ENCODE data around the gene TCP11.

TCP11 gene

GRCh38 chr6:35090734-35091133 lies 50.4 kb downstream of the TCP11 start:
- no peak for DNase-seq

GRCh38 chr6:35089935-35090505 lies 51.1 kb downstream of the TCP11 start:
- DNase-seq = peak; percentile 92

DNA sequence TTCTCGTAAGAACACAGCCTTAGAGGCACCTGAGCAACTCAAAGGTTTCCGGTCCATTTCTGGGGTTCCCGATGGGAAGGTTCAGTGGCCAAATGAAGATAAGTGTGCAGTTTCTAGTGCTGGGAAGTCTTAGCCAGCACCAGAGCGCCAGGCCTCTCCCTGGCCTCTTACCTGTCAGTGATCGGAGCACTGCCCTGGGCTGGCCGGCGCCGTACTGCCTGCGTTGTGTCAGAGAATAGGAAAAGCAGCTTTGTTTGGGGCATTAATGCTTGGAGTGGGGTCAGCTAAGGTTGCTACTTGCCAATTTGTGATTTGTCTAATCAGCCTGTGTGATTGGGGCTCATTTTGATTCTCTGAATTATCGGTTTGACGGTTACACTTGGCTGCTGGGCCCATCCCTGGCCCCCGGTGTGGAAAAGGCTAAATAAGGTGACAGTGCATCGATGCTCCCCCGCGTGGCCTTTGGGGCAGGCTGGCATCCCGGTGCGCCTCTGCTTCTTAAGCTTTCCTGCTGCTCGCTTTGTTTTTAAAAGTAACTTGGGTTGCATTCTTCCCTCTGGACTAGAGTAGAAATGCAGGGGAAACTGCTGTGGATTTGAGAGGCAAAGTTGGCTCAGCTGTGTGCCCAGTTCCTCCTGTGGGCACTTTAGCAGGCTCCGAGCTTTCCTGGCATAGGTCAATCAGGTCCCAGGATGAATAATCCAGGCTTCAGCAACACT lies 51.8 kb downstream of the TCP11 start:
- no peak for DNase-seq

GRCh38 chr6:35088281-35089215 lies 52.6 kb downstream of the TCP11 start:
- no peak for DNase-seq

GRCh38 chr6:35087361-35088280 lies 53.5 kb downstream of the TCP11 start:
- no peak for DNase-seq

DNA sequence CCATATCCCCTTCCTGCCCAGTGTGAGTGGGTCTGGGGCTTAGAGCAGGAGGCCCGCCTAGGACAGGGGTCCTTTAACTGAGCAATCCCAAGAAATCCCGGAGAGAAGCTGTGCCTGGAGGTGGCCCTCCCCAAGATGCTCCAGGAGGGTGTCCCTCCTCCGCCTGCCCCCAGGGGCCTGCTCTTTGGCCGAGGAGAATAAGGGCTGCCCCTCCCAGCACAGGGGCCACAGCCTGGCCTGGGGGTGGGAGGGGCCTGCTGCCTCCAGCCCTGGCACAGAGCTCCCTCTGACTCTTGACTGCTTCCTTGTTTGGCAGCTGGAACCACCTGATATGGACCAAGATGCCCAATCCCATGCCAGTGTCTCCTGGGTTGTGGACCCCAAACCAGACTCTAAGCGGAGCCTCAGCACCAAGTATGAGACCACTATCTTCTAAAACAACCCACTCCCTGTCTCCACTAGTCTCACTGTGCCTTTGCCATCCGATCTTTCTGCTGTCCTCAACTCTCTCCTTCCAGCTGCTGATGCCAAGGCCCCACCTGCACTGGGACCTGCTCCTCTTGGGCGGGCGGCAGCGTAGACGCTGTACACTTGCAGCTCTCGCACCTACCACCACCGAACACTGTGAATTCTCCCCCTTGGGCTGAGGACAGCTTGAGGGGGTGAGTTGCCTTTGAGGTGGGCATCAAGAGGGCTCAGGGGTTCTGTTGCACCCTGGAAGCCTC lies 54.3 kb downstream of the TCP11 start:
- DNase-seq = no peak

DNA sequence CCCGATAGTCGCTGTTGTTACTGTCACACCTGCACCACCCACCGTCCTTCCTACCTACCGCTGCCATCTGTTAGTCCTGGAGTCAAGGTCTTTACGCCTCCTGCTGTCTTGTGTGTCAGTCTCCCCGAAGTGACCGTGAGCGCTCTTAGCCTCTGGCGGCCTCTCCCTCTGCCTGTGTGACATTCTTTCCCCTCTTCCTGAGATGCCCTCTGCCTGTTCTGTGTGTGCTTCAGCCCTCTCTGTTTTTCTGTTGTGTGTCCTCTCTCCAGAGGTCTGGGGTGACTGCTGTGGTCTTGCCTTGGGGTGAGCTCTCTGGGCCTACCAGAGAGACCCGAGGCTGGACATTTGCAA lies 54.9 kb downstream of the TCP11 start:
- DNase-seq = no peak

GRCh38 chr6:35085359-35086281 lies 55.5 kb downstream of the TCP11 start:
- DNase-seq = no peak

- DNase-seq = no peak
Measured at GRCh38 chr6:35084511-35085203, 56.5 kb downstream of the TCP11 start.

GRCh38 chr6:35084041-35084491 lies 57.1 kb downstream of the TCP11 start:
- no peak for DNase-seq

GRCh38 chr6:35083507-35083906 lies 57.6 kb downstream of the TCP11 start:
- DNase-seq = no peak

- no peak for DNase-seq
Measured at GRCh38 chr6:35082733-35083403, 58.3 kb downstream of the TCP11 start.

DNA sequence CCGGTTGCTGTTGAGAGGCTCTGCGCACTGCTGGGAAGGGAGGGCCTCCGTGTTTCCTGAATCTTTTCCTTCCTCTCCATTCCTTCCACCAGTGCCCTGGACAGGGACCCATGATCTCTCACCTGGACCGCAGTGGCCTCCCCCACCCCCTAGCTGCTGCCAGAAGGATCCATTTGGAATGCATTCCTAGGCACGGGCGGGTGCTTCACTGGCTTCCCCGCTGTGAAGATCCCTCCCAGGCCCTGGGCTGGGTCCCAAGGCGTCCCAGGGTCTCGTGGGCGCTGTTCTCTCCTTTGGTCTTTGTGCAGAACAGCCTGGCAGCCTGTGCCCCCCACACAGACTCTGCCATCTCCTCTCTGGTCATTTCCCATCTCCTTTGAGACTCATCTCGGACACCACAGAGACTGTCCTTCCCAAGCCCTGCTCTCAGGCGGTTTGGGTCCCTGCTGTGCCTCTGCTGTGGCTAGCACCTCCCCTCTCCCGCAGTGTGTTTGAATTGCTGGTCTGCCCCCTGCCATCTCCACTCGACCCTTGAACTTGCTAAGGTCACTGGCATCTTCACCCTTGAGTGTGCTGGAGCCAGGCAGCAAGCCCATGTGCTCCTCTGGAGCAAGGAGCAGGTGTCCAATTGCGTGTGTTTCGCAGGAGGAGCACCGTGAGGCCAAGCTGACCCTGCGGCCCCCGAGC lies 59.0 kb downstream of the TCP11 start:
- no peak for DNase-seq

DNA sequence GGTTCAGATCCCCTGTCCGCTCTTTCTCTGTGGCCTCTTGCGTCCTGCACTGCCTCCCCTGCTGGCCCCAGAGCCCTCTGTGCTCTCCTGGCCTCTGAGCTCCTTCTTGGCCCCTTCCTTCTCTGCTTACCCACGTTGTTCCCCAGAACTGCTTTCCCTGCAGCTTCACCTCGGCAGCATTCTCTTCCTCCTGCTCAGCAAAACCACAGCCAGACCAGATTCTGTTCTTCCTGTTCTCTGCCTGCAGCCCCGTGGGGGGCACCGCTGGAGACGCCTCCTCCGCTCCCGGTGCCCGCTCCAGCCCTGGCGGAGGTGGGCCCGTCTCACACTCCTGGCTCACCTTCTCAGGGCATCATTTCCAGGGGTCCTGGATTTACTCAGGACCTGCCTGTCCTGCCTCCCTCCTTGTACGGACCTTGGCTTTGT lies 59.7 kb downstream of the TCP11 start:
- DNase-seq = no peak

DNA sequence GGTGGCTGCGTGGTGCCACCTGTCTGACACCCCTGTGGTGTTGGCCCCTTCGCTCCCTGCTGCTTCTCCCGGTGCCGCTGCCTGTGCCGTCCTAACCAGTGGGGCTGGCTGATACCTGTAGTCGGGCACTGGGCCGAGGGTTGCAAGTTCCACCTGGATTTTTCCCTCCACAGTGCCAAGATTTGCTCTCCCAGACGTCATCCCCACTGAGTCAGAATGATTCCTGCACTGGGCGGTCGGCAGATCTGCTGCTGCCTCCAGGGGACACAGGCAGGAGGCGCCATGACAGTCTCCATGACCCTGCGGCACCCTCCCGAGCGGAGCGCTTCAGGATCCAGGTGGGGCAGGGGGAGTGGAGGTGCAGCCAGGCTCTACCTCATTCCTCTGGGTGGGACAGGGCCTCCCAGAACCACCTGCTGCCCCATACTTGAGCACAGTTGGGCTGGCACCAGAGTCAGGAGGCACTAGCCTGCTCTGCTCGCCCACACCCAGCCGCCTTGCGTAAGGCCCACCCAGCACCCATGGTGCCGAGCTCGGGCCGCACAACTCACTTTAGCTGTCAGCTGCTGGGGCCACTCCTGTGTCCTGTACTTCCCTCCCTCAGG lies 60.2 kb downstream of the TCP11 start:
- no peak for DNase-seq

DNA sequence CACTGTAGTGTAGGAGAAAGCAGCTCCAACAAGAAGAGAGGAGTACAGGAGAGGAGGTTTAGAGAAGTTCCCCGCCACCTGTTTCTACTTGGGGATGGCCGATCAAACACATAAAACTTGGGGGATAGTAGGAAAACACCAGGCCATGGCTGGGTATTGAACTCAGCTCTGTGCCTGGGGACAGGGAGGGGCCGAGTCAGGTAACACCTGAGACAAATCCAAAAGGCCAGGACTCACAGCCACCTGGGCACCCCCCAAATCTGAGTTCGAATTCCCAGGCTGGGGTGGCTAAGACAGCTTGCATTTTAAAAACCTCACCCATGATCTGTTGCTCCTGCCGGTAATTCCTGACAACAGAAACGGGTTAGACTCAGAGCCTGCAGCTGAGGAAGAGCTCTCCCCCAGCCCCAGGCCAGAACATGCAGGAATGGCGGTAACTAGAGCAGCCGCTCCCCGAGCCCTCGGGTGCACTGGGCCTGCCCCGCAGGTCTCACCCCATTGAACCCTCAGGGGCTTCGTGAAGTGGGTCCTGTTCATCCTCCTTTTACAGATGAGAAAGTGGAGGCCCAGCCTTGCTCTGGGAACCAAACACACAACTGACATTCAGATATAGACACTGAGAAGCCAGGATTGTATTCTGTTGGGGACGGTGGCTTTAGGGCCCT lies 61.0 kb downstream of the TCP11 start:
- no peak for DNase-seq

DNA sequence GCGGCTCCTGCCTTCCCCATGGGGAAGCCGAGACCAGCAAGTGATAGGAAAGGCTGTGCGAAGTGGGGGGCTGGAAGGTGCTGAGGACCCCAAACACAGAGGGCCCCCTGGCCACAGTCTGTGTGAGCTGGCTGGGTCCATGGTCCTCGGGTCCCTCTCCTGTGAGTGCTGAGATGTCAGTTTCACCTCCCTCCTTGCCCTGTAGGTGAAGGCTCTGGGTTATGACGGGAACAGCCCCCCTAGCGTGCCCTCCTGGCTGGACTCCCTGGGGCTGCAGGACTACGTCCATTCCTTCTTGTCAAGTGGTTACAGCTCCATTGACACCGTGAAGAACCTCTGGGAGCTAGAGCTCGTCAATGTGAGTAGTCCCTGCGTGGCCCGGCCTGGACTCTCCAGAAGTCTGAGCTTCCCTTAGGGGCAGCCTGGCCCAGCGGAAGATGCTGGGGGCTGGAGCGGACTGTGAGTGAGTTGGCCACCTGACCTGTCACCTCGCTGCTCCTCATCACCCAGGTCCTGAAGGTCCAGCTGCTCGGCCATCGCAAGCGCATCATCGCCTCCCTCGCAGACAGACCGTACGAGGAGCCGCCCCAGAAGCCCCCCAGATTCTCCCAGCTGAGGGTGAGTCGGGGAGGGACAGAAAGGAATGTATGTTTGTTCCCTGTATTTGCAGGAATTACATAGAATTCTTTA lies 61.7 kb downstream of the TCP11 start:
- DNase-seq = no peak

Measured in fibroblast of skin of right quadriceps (primary cell).